22Rv1 (cell line): ENCODE data around the gene CCDC154.

Experiments used
- ZFX ChIP-seq: fragments of 450-650 bp; IDR thresholded peaks from 2 replicates; pipeline ENCODE4 v1.6.1; 2017; ENCODE audit warnings: antibody characterized with exemption, borderline replicate concordance
- TF ChIP-seq, protein P1 (sequence below): fragments of 450-650 bp; IDR thresholded peaks from 2 replicates; pipeline ENCODE4 v1.5.1; 2017; ENCODE audit warnings: mild to moderate bottlenecking

DNA sequence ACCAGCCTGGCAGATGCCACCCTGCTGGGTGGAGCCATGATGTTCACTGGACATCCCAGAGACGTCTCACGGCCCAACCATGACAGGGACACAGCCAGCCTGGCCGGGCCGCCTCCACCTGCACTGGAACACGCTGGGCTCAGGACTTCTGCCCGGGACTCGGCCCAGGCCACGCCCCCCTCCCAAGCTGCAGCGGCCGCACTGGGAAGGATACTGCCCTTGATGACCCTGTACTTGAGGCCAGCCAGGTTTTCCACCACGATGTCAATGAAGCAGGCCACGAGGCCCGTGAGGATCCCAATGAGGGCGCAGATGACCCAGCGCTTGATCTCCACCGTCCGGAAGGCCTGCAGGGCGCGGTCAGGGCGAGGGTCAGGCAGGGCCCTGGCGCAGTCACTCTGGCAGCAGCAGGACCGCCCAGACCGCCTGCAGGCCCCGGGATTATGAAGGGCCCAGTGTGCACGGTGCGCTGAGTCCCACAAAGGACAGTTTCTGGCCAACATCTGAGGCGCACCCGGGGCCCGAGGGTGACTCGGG, 16.3 kb upstream of the CCDC154 start:
- TF ChIP-seq, protein P1, sequence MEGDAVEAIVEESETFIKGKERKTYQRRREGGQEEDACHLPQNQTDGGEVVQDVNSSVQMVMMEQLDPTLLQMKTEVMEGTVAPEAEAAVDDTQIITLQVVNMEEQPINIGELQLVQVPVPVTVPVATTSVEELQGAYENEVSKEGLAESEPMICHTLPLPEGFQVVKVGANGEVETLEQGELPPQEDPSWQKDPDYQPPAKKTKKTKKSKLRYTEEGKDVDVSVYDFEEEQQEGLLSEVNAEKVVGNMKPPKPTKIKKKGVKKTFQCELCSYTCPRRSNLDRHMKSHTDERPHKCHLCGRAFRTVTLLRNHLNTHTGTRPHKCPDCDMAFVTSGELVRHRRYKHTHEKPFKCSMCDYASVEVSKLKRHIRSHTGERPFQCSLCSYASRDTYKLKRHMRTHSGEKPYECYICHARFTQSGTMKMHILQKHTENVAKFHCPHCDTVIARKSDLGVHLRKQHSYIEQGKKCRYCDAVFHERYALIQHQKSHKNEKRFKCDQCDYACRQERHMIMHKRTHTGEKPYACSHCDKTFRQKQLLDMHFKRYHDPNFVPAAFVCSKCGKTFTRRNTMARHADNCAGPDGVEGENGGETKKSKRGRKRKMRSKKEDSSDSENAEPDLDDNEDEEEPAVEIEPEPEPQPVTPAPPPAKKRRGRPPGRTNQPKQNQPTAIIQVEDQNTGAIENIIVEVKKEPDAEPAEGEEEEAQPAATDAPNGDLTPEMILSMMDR: no peak
- no peak for TF ChIP-seq ZFX
